IMR-90 (cell line): ENCODE data around the gene SORCS1. TPM values are rescaled to one million over a fixed set of nuclear protein-coding genes. Genes with fewer than 3 reads are reported as not detected.

ENCODE experiments used
- ATAC-seq: fragments of 200-7000 bp; cut with Tn5 transposase; 2 replicates; pipeline ENCODE4 v1.9.1; 2020; ENCODE audit warnings: low read depth, mild to moderate bottlenecking, moderate library complexity
- BruUV-seq: library from RNA; stranded (reverse); fragments of 400-500 nt; replicated peaks from 2 replicates; lab custom pipeline; 2021; lab: Mats Ljungman, UMichigan
- CTCF ChIA-PET: fragments of 300-600 bp; formaldehyde crosslinking; extraction: SDS; loops from one replicate; lab custom pipeline; 2021; ENCODE audit warnings: antibody characterized with exemption; lab: Yijun Ruan, JAX
- POLR2A ChIA-PET: fragments of 300-600 bp; sonication (Branson Sonifier 250); formaldehyde crosslinking; loops from one replicate; lab custom pipeline; 2022; ENCODE audit warnings: antibody characterized with exemption; ENCODE audit not compliant: unreplicated experiment; lab: Charles Lee
- DNase-seq: peaks from one replicate; pipeline ENCODE4 v3.0.0; 2013
- H2AFZ ChIP-seq: replicated peaks from 2 replicates; pipeline ENCODE3; 2013; ENCODE audit warnings: low read length, mild to moderate bottlenecking; ENCODE audit not compliant: poor library complexity
- H2AK5ac ChIP-seq: 2 replicates; pipeline ENCODE4 v1.6.1; 2013; ENCODE audit warnings: low read depth, low read length, inconsistent platforms
- H2AK9ac ChIP-seq: replicated peaks from 2 replicates; pipeline ENCODE3; 2013; ENCODE audit warnings: mild to moderate bottlenecking, low read depth, low read length, moderate library complexity; ENCODE audit not compliant: poor library complexity
- H2BK120ac ChIP-seq: 2 replicates; pipeline ENCODE4 v1.6.1; 2013; ENCODE audit warnings: low read depth, low read length, inconsistent platforms
- H2BK15ac ChIP-seq: 3 replicates; pipeline ENCODE4 v1.6.1; 2013; ENCODE audit warnings: low read depth, low read length, inconsistent platforms
- H2BK20ac ChIP-seq: 2 replicates; pipeline ENCODE4 v1.6.1; 2013; ENCODE audit warnings: low read depth, mild to moderate bottlenecking, inconsistent platforms, low read length, moderate library complexity
- H2BK5ac ChIP-seq: 2 replicates; pipeline ENCODE4 v1.6.1; 2013; ENCODE audit warnings: mild to moderate bottlenecking, low read depth, low read length, inconsistent platforms; ENCODE audit not compliant: poor library complexity, severe bottlenecking
- H3K14ac ChIP-seq: replicated peaks from 2 replicates; pipeline ENCODE4 v1.6.1; 2013; ENCODE audit warnings: low read depth, low read length, inconsistent platforms
- H3K18ac ChIP-seq: 2 replicates; pipeline ENCODE4 v1.6.1; 2013; ENCODE audit warnings: low read depth, low read length, control low read depth
- H3K23ac ChIP-seq: 2 replicates; pipeline ENCODE4 v1.6.1; 2013; ENCODE audit warnings: low read depth, low read length, inconsistent platforms
- H3K27ac ChIP-seq: 2 replicates; pipeline ENCODE4 v1.5.1; 2013; ENCODE audit warnings: mild to moderate bottlenecking, control low read depth, low read length; ENCODE audit not compliant: insufficient read depth
- H3K27me3 ChIP-seq: 2 replicates; pipeline ENCODE4 v1.6.1; 2013; ENCODE audit warnings: low read length; ENCODE audit not compliant: control insufficient read depth, insufficient read depth
- H3K36me3 ChIP-seq: 2 replicates; pipeline ENCODE4 v1.6.1; 2013; ENCODE audit warnings: low read length, mixed read lengths; ENCODE audit not compliant: control insufficient read depth, insufficient read depth
- H3K4ac ChIP-seq: 2 replicates; pipeline ENCODE4 v1.6.1; 2013; ENCODE audit warnings: low read depth, low read length, inconsistent platforms
- H3K4me1 ChIP-seq: 2 replicates; pipeline ENCODE4 v1.6.1; 2013; ENCODE audit warnings: low read length, mixed read lengths; ENCODE audit not compliant: control insufficient read depth, insufficient read depth
- H3K4me2 ChIP-seq: 2 replicates; pipeline ENCODE4 v1.6.1; 2013; ENCODE audit warnings: low read depth, mild to moderate bottlenecking, control low read depth, low read length, moderate library complexity
- H3K4me3 ChIP-seq: 2 replicates; pipeline ENCODE4 v1.5.1; 2013; ENCODE audit warnings: low read depth, mild to moderate bottlenecking, control low read depth, low read length, moderate library complexity; ENCODE audit not compliant: insufficient read depth
- H3K56ac ChIP-seq: 2 replicates; pipeline ENCODE4 v1.6.1; 2013; ENCODE audit warnings: low read length, inconsistent platforms; ENCODE audit not compliant: insufficient read depth; ENCODE audit errors: extremely low read depth
- H3K79me1 ChIP-seq, 2 experiments: 2 replicates each; pipeline ENCODE4 v1.6.1; 2013; ENCODE audit warnings: low read length in 2 of 2, inconsistent platforms in 1 of 2, low read depth in 1 of 2
- H3K9ac ChIP-seq: 2 replicates; pipeline ENCODE4 v1.6.1; 2013; ENCODE audit warnings: low read depth, low read length, control low read depth
- H3K9me1 ChIP-seq: 2 replicates; pipeline ENCODE4 v1.6.1; 2013; ENCODE audit warnings: low read length, inconsistent platforms; ENCODE audit not compliant: insufficient read depth
- H3K9me3 ChIP-seq: 2 replicates; pipeline ENCODE4 v1.6.1; 2013; ENCODE audit warnings: low read length; ENCODE audit not compliant: control insufficient read depth, insufficient read depth
- H4K20me1 ChIP-seq: 2 replicates; pipeline ENCODE4 v1.6.1; 2013; ENCODE audit warnings: low read length, inconsistent platforms; ENCODE audit not compliant: insufficient read depth
- H4K5ac ChIP-seq: 2 replicates; pipeline ENCODE4 v1.6.1; 2013; ENCODE audit warnings: mild to moderate bottlenecking, low read depth, low read length, control low read depth
- H4K8ac ChIP-seq, 2 experiments: 2 replicates each; pipeline ENCODE4 v1.6.1; 2013; ENCODE audit warnings: low read depth in 2 of 2, low read length in 2 of 2, control low read depth in 1 of 2, inconsistent platforms in 1 of 2
- H4K91ac ChIP-seq: 2 replicates; pipeline ENCODE4 v1.6.1; 2013; ENCODE audit warnings: low read depth, low read length, inconsistent platforms; ENCODE audit not compliant: insufficient read depth
- BHLHE40 ChIP-seq: fragments of 150-350 bp; IDR thresholded peaks from 2 replicates; pipeline ENCODE4 v1.6.1; 2016; ENCODE audit warnings: mild to moderate bottlenecking, low read depth, low read length
- CEBPB ChIP-seq: IDR thresholded peaks from 2 replicates; pipeline ENCODE4 v1.6.1; 2012; ENCODE audit warnings: low read depth, low read length, improper control_type of control experiment
- MAFK ChIP-seq: IDR thresholded peaks from 2 replicates; pipeline ENCODE4 v1.6.1; 2012; ENCODE audit warnings: low read depth, low read length, improper control_type of control experiment
- MXI1 ChIP-seq: IDR thresholded peaks from 2 replicates; pipeline ENCODE4 v1.6.1; 2012; ENCODE audit warnings: low read depth, mild to moderate bottlenecking, low read length, moderate library complexity, borderline replicate concordance
- POLR2A ChIP-seq: IDR thresholded peaks from 2 replicates; pipeline ENCODE4 v1.6.1; 2012; ENCODE audit warnings: mild to moderate bottlenecking, low read depth, low read length
- WGBS, 2 experiments: methylation state at CpG; one replicate each; pipeline versions ENCODE4 v1.1.5 to v1.1.7; 2013; ENCODE audit warnings: missing lambda C conversion rate in 2 of 2; ENCODE audit not compliant: insufficient read length in 1 of 2; ENCODE audit errors: extremely low coverage in 2 of 2; 5-methylcytosine and 5-hydroxymethylcytosine counted together
- dilution Hi-C: fragments of 300-500 bp; cut with HindIII; formaldehyde crosslinking; loops from one replicate; pipeline ENCODE4 v1.14.3; 2018; ENCODE audit warnings: low sequenced_read_pairs; ENCODE audit not compliant: unreplicated experiment
- in situ Hi-C: fragments of 300-500 bp; cut with MboI; formaldehyde crosslinking; loops from 3 replicates; pipeline ENCODE4 v1.14.3; 2019; ENCODE audit warnings: low sequenced_read_pairs, inconsistent platforms, mixed read lengths
- intact Hi-C: fragments of 100-400 bp; cut with micrococcal nuclease; formaldehyde crosslinking; loops from 2 replicates; pipeline ENCODE4 v1.10.0; 2022
- polyA plus RNA-seq, 3 experiments: library from polyadenylated mRNA; depleted of rRNA; stranded (reverse); fragments of >200 nt; gene quantifications; 2 replicates each; pipeline ENCODE4 v1.2.3, GENCODE V29; 2012; ENCODE audit warnings: low replicate concordance in 1 of 3
- total RNA-seq: library from RNA; depleted of rRNA; stranded (reverse); fragments of >200 nt; gene quantifications from 2 replicates; pipeline ENCODE4 v1.2.3, GENCODE V29; 2012
- TF ChIP-seq, protein P1 (sequence below): conservative IDR thresholded peaks from 2 replicates; pipeline ENCODE4 v1.5.1; 2012; ENCODE audit warnings: mild to moderate bottlenecking, low read depth, low read length, improper control_type of control experiment

The SORCS1 gene
- total and polyA plus RNA-seq, 2 of the 4 experiments (the other 2 are of a cell fraction): under 0.01 TPM; not detected in 1

DNA sequence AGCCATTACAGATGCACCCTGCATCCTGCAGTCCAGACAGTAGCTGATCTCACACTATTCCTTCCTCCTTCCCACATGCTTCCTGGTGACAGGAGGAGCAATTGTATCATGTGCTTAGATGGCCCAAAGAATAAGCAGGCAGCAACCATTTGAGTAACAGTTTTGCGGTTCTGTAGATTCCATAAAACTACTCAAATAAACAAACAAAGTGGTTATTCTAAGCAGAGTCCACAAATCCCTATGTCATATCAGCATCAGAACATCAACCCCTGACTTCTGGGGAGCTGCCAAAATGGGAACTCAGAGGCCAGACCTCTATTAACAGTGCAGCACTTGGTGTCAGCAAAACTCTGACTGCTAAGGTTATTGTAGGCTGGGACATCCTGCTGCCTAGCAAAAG, 226.0 kb downstream of the SORCS1 start:
- Histone ChIP-seq H4K20me1 (no peaks in the 10 kb centered on the region), H2BK120ac (no peak overlapping the region), H3K9me3 (peaks cover 4% of the 10 kb centered on the region), H3K9ac (no peak overlapping the region), H3K4me2 (no peak overlapping the region), H3K14ac (no peak overlapping the region), H3K9me1 (no peaks in the 10 kb centered on the region), H3K56ac (no peak overlapping the region), H2AFZ (no peak overlapping the region), H2BK20ac (no peak overlapping the region), H4K91ac (no peak overlapping the region), H2BK15ac (no peak overlapping the region), H3K79me1 (no peaks in the 10 kb centered on the region), H4K8ac (no peak overlapping the region), H2AK9ac (no peak overlapping the region), H2BK5ac (no peak overlapping the region), H3K23ac (no peak overlapping the region), H3K18ac (no peak overlapping the region), H3K36me3 (no peaks in the 10 kb centered on the region), H4K5ac (no peak overlapping the region), H3K4me1 (no peaks in the 10 kb centered on the region), H3K27ac (no peak overlapping the region), H3K4ac (no peak overlapping the region), H3K4me3 (no peak overlapping the region), H2AK5ac (no peak overlapping the region), H3K27me3 (no peaks in the 10 kb centered on the region)
- CTCF ChIA-PET: no interaction called here
- WGBS, 2 experiments: no CpG with 5 or more reads among the region's 1 CpG
- intact Hi-C loops: no loop called here
- POLR2A ChIA-PET: no interaction called here
- no peak for TF ChIP-seq CEBPB
- no peak for TF ChIP-seq BHLHE40
- TF ChIP-seq, protein P1, sequence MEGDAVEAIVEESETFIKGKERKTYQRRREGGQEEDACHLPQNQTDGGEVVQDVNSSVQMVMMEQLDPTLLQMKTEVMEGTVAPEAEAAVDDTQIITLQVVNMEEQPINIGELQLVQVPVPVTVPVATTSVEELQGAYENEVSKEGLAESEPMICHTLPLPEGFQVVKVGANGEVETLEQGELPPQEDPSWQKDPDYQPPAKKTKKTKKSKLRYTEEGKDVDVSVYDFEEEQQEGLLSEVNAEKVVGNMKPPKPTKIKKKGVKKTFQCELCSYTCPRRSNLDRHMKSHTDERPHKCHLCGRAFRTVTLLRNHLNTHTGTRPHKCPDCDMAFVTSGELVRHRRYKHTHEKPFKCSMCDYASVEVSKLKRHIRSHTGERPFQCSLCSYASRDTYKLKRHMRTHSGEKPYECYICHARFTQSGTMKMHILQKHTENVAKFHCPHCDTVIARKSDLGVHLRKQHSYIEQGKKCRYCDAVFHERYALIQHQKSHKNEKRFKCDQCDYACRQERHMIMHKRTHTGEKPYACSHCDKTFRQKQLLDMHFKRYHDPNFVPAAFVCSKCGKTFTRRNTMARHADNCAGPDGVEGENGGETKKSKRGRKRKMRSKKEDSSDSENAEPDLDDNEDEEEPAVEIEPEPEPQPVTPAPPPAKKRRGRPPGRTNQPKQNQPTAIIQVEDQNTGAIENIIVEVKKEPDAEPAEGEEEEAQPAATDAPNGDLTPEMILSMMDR: no peak
- TF ChIP-seq MAFK: no peak
- no peak for TF ChIP-seq MXI1
- TF ChIP-seq POLR2A: no peak
- ATAC-seq (no peak), DNase-seq (no peak)
- no TSS peak for BruUV-seq
- dilution Hi-C loops: no loop called here
- in situ Hi-C loops: no loop called here
